Femur (tissue), 1 donor: ENCODE data around the gene TBC1D3B.
"Not testable (repeated sequence)": the region's sequence is repeated elsewhere in the genome, so short reads cannot be mapped to it uniquely, and the experiment has no call there.

Source experiments
- DNase-seq: peaks from one replicate; pipeline ENCODE4 v3.0.0-alpha.2; 2017

TBC1D3B gene

GRCh38 chr17:36176536-36176935 lies at the start of gene TBC1D3B:
Gene TBC1D3B (minus strand): TSS chr17:36176636. CDS start chr17:36175050, 1,586 bp downstream.
- not testable (repeated sequence) for DNase-seq

- DNase-seq: not testable (repeated sequence)
Measured at GRCh38 chr17:36222967-36223366, 46.5 kb upstream of the TBC1D3B start.

- DNase-seq: not testable (repeated sequence)
Measured at GRCh38 chr17:36221581-36222100, 45.2 kb upstream of the TBC1D3B start.

- DNase-seq: not testable (repeated sequence)
Measured at GRCh38 chr17:36220737-36221580, 44.5 kb upstream of the TBC1D3B start.

GRCh38 chr17:36219556-36219955 lies 43.1 kb upstream of the TBC1D3B start:
- DNase-seq: not testable (repeated sequence)

- not testable (repeated sequence) for DNase-seq
Measured at GRCh38 chr17:36215406-36216308, 39.2 kb upstream of the TBC1D3B start.

- DNase-seq: no peak
Measured at GRCh38 chr17:36214918-36215317, 38.5 kb upstream of the TBC1D3B start.

- no peak for DNase-seq
Measured at GRCh38 chr17:36213695-36214094, 37.3 kb upstream of the TBC1D3B start.

- DNase-seq: no peak
Measured at GRCh38 chr17:36212966-36213365, 36.5 kb upstream of the TBC1D3B start.

- no peak for DNase-seq
Measured at GRCh38 chr17:36212272-36212605, 35.8 kb upstream of the TBC1D3B start.

GRCh38 chr17:36211484-36212271 lies 35.2 kb upstream of the TBC1D3B start:
- not testable (repeated sequence) for DNase-seq

GRCh38 chr17:36210439-36211211 lies 34.2 kb upstream of the TBC1D3B start, which contains the start of gene CCL4L2:
Gene CCL4L2 (plus strand): TSS chr17:36211063.
- DNase-seq: not testable (repeated sequence)

- DNase-seq: no peak
Measured at GRCh38 chr17:36209575-36209974, 33.1 kb upstream of the TBC1D3B start.

- not testable (repeated sequence) for DNase-seq
Measured at GRCh38 chr17:36207383-36207782, 30.9 kb upstream of the TBC1D3B start.

GRCh38 chr17:36206486-36206821 lies 30.0 kb upstream of the TBC1D3B start:
- DNase-seq: not testable (repeated sequence)

- DNase-seq: no peak
Measured at GRCh38 chr17:36205637-36206485, 29.4 kb upstream of the TBC1D3B start.

GRCh38 chr17:36204724-36205500 lies 28.5 kb upstream of the TBC1D3B start:
- DNase-seq: no peak

GRCh38 chr17:36203335-36203734 lies 26.9 kb upstream of the TBC1D3B start:
- DNase-seq: no peak

- DNase-seq: not testable (repeated sequence)
Measured at GRCh38 chr17:36201506-36201905, 25.1 kb upstream of the TBC1D3B start.

- not testable (repeated sequence) for DNase-seq
Measured at GRCh38 chr17:36201102-36201501, 24.7 kb upstream of the TBC1D3B start.
